Neuron (in vitro differentiated cells): ENCODE measurements around the gene HDAC6.

Experiments
- H2AFZ ChIP-seq: one replicate; pipeline ENCODE4 v1.6.1; 2013; ENCODE audit warnings: low read depth, mild to moderate bottlenecking, inconsistent platforms, low read length, moderate library complexity
- H3K27me3 ChIP-seq: one replicate; pipeline ENCODE4 v1.6.1; 2013; ENCODE audit warnings: low read length; ENCODE audit not compliant: insufficient read depth
- H3K36me3 ChIP-seq: one replicate; pipeline ENCODE4 v1.6.1; 2013; ENCODE audit warnings: low read length; ENCODE audit not compliant: insufficient read depth
- H3K4me1 ChIP-seq: one replicate; pipeline ENCODE4 v1.6.1; 2013; ENCODE audit warnings: low read length; ENCODE audit not compliant: insufficient read depth
- H3K4me3 ChIP-seq: 2 replicates; pipeline ENCODE4 v1.5.1; 2013; ENCODE audit warnings: mild to moderate bottlenecking, low read length, moderate library complexity
- H3K9me3 ChIP-seq: one replicate; pipeline ENCODE4 v1.6.1; 2013; ENCODE audit warnings: low read length

Gene HDAC6

GRCh38 chrX:48794340-48794910 lies 7.4 kb upstream of the HDAC6 start:
- H3K9me3 ChIP-seq = no peaks in the 10 kb centered on the region
- no peaks in the 10 kb centered on the region for H3K4me1 ChIP-seq
- no peaks in the 10 kb centered on the region for H3K36me3 ChIP-seq
- H3K27me3 ChIP-seq = no peaks in the 10 kb centered on the region
- H2AFZ ChIP-seq = no peak overlapping the region
- no peak overlapping the region for H3K4me3 ChIP-seq

- Histone ChIP-seq H2AFZ (no peak overlapping the region), H3K4me3 (no peak overlapping the region), H3K4me1 (no peaks in the 10 kb centered on the region), H3K9me3 (no peaks in the 10 kb centered on the region), H3K27me3 (no peaks in the 10 kb centered on the region), H3K36me3 (no peaks in the 10 kb centered on the region)
Measured at GRCh38 chrX:48794911-48795515, 6.9 kb upstream of the HDAC6 start.

DNA sequence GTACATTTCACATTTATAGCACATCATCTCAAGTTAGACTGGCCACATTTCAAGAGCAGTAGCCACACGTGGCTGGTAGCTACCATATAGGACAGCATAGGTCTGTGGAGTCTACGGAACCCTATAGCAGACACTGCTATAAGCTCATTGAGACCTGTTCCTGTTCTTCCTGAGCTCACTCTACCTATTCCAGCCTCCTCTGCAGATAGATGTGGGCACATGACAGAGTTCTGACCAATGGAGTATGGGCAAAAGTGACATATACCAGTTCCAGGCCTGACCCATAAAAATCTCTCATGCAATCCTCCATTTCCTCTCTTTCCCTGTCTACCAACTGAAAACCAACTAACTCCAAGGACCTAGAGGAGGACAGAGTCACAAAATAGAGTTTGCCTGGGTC lies 3.5 kb upstream of the HDAC6 start:
- H3K4me1 ChIP-seq = peaks cover 12% of the 10 kb centered on the region
- H3K4me3 ChIP-seq = no peak overlapping the region
- peaks cover 3% of the 10 kb centered on the region for H3K36me3 ChIP-seq
- no peak overlapping the region for H2AFZ ChIP-seq
- no peaks in the 10 kb centered on the region for H3K9me3 ChIP-seq
- H3K27me3 ChIP-seq = no peaks in the 10 kb centered on the region

DNA sequence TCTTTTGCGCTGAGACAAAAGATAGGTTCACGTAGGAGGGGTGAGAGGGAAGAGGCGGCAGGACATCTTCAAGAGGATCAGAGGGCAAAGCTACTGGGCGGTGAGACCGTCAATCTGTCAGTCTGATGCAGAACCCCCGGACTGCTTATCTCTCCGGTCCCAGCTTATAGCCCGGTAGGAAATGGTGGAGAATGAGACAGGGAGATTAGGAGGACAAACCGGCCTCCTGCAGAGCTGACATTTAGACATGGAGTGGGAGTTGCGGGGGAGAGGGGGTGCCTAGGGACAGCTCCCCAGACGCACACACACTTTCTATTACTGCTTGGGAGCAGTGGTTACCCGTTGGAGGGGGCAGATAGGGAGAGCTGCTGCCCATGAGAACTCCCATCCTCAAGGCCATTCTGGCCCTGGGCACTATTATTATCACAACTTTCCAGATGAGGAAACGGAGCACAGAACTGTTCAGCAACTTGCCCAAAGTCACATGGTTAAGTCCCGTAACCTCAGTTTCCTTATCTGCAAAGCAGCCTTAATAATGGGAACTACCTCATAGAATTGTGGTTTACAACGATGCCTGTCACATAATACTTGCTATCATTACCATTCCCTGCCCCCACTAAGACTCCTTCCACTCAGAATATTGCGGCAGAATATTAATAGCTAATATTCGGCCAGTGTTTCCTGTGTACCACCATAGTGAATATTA lies 1.1 kb upstream of the HDAC6 start:
- Histone ChIP-seq H3K27me3 (no peaks in the 10 kb centered on the region), H3K9me3 (no peaks in the 10 kb centered on the region), H2AFZ (peak overlapping the region; percentile 63), H3K4me3 (peak overlapping the region; percentile 68), H3K4me1 (peaks cover 12% of the 10 kb centered on the region), H3K36me3 (peaks cover 9% of the 10 kb centered on the region)

- peak overlapping the region; percentile 65 for H3K4me3 ChIP-seq
- H3K36me3 ChIP-seq = peaks cover 9% of the 10 kb centered on the region
- H2AFZ ChIP-seq = peak overlapping the region; percentile 27
Measured at GRCh38 chrX:48802089-48802904, 430 bp downstream of the HDAC6 start.

GRCh38 chrX:48802905-48803200 lies 986 bp downstream of the HDAC6 start:
- Histone ChIP-seq H3K4me3 (peak overlapping the region; percentile 65), H2AFZ (peak overlapping the region; percentile 27), H3K27me3 (no peaks in the 10 kb centered on the region), H3K4me1 (peaks cover 12% of the 10 kb centered on the region), H3K36me3 (peaks cover 9% of the 10 kb centered on the region), H3K9me3 (no peaks in the 10 kb centered on the region)

More at GRCh38 chrX:48802089-48802904, 430 bp downstream of the HDAC6 start:
- Histone ChIP-seq H3K9me3 (no peaks in the 10 kb centered on the region), H3K27me3 (no peaks in the 10 kb centered on the region), H3K4me1 (peaks cover 12% of the 10 kb centered on the region)

DNA sequence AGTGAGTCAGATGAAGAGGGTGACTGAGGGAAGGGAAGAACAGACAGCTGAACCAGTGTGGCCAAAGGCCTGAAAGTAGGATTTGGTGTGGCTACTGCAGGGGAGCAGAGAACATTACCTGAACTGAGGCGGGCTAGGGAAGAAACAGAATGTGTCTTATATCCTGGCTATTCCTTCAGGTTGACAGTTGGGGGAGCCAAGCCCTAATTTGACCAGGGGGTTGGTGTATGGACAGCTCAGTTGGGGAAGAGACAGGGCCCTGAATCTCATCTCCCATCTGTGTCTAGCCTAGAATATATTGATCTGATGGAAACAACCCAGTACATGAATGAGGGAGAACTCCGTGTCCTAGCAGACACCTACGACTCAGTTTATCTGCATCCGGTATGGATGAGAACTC lies 4.2 kb downstream of the HDAC6 start:
- Histone ChIP-seq H3K4me1 (peaks cover 9% of the 10 kb centered on the region), H3K4me3 (no peak overlapping the region), H3K27me3 (no peaks in the 10 kb centered on the region), H3K9me3 (no peaks in the 10 kb centered on the region), H3K36me3 (peaks cover 9% of the 10 kb centered on the region), H2AFZ (no peak overlapping the region)

GRCh38 chrX:48813644-48814043 lies 11.8 kb downstream of the HDAC6 start:
- no peaks in the 10 kb centered on the region for H3K4me1 ChIP-seq
- H3K27me3 ChIP-seq = no peaks in the 10 kb centered on the region
- H2AFZ ChIP-seq = no peak overlapping the region
- peaks cover 22% of the 10 kb centered on the region for H3K36me3 ChIP-seq
- no peaks in the 10 kb centered on the region for H3K9me3 ChIP-seq
- H3K4me3 ChIP-seq = no peak overlapping the region

DNA sequence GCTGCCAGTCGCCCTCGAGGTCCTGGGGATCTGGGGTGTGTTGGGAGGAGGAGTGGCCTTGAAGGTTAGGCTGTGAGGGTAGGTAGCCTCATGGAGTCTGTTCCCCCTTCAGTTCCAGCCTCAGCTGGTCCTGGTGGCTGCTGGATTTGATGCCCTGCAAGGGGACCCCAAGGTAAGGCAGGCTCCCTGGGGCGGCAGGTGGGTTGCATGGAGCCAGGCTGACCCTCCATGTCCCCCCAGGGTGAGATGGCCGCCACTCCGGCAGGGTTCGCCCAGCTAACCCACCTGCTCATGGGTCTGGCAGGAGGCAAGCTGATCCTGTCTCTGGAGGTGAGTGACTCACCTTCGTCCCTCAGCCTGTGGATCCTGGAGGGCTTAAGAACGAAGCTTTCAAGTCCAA lies 12.9 kb downstream of the HDAC6 start:
- Histone ChIP-seq H3K36me3 (peaks cover 22% of the 10 kb centered on the region), H3K9me3 (no peaks in the 10 kb centered on the region), H3K4me1 (no peaks in the 10 kb centered on the region), H3K27me3 (no peaks in the 10 kb centered on the region), H3K4me3 (no peak overlapping the region), H2AFZ (no peak overlapping the region)

DNA sequence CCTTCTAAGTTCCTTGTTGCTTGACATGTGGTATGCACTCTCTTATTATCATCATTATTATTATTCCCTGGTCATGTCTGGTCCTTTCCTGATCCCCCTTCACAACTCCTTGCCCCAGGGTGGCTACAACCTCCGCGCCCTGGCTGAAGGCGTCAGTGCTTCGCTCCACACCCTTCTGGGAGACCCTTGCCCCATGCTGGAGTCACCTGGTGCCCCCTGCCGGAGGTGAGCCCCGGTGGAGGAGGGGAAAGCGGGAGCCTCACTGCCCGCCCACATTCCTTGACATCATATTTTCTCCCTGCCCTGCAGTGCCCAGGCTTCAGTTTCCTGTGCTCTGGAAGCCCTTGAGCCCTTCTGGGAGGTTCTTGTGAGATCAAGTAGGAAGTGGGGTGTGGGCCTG lies 13.4 kb downstream of the HDAC6 start:
- H3K36me3 ChIP-seq = peaks cover 27% of the 10 kb centered on the region

DNA sequence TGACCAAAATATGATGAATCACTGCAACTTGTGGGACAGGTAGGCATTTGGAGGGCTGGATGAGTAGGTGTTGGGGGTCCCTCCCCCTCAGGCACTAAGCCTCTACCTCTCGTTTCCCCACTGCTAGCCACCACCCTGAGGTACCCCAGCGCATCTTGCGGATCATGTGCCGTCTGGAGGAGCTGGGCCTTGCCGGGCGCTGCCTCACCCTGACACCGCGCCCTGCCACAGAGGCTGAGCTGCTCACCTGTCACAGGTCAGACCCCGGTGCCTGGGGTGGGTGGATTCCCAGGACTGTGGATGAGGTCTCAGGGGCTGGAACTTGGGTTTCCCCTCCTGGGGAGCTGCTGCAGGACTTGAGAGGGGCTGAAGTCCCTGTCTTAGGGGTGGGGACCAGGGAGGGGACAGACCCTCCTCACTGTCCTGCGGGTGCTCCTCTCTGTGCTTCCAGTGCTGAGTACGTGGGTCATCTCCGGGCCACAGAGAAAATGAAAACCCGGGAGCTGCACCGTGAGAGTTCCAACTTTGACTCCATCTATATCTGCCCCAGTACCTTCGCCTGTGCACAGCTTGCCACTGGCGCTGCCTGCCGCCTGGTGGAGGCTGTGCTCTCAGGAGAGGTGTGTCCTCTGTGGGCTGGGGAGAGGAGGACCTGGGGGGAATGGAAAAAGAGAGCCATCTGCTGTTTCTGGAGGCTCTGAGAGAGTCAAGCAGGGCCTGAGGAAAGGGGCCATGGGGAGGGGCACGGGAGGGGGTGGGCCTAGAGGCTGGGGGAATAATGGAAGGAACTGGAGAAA lies 14.3 kb downstream of the HDAC6 start:
- H3K4me3 ChIP-seq = no peak overlapping the region
- no peaks in the 10 kb centered on the region for H3K27me3 ChIP-seq
- no peaks in the 10 kb centered on the region for H3K4me1 ChIP-seq
- H3K9me3 ChIP-seq = no peaks in the 10 kb centered on the region
- H3K36me3 ChIP-seq = peaks cover 32% of the 10 kb centered on the region
- no peak overlapping the region for H2AFZ ChIP-seq

More for the DNA sequence above, 13.4 kb downstream of the HDAC6 start:
- Histone ChIP-seq H3K4me1 (no peaks in the 10 kb centered on the region), H2AFZ (no peak overlapping the region), H3K9me3 (no peaks in the 10 kb centered on the region), H3K4me3 (no peak overlapping the region), H3K27me3 (no peaks in the 10 kb centered on the region)

GRCh38 chrX:48818098-48818497 lies 16.2 kb downstream of the HDAC6 start:
- no peak overlapping the region for H3K4me3 ChIP-seq
- no peak overlapping the region for H2AFZ ChIP-seq
- H3K9me3 ChIP-seq = no peaks in the 10 kb centered on the region
- no peaks in the 10 kb centered on the region for H3K4me1 ChIP-seq
- peaks cover 36% of the 10 kb centered on the region for H3K36me3 ChIP-seq
- H3K27me3 ChIP-seq = no peaks in the 10 kb centered on the region
